Suprapubic skin (tissue), 3 donors: ENCODE data around the gene TMEM200C.

Experiments used
- POLR2AphosphoS5 ChIP-seq, 3 donors: sonication (generic); formaldehyde crosslinking; IDR thresholded peaks; one replicate each; pipeline ENCODE4 v1.6.1; 2017; ENCODE audit warnings: antibody characterized with exemption in 3 of 3
- TF ChIP-seq, protein P1 (sequence below), 2 donors: fragments of 200-600 bp in 1 of 2; fragments of 450-650 bp in 1 of 2; sonication (generic) in 1 of 2; IDR thresholded peaks; one replicate each; pipeline ENCODE4 v1.5.1; 2016 to 2019; ENCODE audit warnings: antibody characterized with exemption in 2 of 2, mild to moderate bottlenecking in 1 of 2, moderate library complexity in 1 of 2

DNA sequence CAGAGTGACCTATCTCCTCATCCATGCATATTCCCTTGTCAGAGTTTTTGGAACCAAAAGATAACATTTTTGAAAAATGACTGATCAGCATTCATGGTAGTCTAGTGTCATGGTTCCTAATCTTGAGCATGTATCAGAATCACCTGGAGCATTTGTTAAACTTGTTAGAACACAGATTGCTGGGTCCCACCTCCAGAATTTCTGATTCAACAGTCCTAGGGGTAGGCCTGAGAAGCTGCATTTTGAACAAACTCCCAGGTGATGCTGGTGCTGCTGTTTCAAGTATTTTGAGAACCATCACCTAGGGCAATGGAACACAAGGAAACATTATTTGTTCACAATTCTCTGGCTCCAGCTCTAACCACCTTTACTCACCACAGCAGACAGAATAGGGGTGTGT, 21.0 kb downstream of the TMEM200C start:
- TF ChIP-seq, protein P1, sequence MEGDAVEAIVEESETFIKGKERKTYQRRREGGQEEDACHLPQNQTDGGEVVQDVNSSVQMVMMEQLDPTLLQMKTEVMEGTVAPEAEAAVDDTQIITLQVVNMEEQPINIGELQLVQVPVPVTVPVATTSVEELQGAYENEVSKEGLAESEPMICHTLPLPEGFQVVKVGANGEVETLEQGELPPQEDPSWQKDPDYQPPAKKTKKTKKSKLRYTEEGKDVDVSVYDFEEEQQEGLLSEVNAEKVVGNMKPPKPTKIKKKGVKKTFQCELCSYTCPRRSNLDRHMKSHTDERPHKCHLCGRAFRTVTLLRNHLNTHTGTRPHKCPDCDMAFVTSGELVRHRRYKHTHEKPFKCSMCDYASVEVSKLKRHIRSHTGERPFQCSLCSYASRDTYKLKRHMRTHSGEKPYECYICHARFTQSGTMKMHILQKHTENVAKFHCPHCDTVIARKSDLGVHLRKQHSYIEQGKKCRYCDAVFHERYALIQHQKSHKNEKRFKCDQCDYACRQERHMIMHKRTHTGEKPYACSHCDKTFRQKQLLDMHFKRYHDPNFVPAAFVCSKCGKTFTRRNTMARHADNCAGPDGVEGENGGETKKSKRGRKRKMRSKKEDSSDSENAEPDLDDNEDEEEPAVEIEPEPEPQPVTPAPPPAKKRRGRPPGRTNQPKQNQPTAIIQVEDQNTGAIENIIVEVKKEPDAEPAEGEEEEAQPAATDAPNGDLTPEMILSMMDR (IDR thresholded peaks at IDR 0.05) = no peak
- TF ChIP-seq POLR2AphosphoS5 (IDR thresholded peaks at IDR 0.05) = no peak
